HK-2 (cell line): Measurements from ENCODE around the gene KCNMA1.

Source experiments
- DNase-seq: peaks from one replicate; pipeline ENCODE4 v3.0.0-alpha.2; 2018; ENCODE audit not compliant: unreplicated experiment

KCNMA1 gene

GRCh38 chr10:77117501-77117900 is 520.1 kb downstream of the KCNMA1 start:
- no peak for DNase-seq

DNA sequence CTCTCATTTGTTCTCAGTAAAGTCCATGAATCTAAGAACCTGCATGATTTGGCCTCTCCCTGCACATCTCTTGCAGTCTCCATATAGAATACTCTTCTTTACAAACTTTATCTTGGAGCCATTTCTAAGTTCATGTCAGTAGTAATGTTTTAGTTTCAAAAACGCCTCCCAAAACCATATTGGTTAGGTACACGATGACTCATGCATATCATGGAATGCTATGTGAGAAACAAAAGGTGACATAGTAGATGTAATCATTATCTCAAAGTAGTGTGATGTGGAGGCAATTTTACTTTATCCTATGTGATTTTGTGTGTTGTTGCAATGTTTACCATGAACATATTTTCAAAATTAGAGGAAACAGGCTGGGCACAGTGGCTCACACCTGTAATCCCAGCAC is 520.7 kb downstream of the KCNMA1 start:
- no peak for DNase-seq

- DNase-seq = no peak
Measured at GRCh38 chr10:77114181-77114821, 523.3 kb downstream of the KCNMA1 start.

- peak; percentile 50 for DNase-seq
Measured at GRCh38 chr10:77111611-77112550, 525.7 kb downstream of the KCNMA1 start.

GRCh38 chr10:77110757-77111156 is 526.9 kb downstream of the KCNMA1 start:
- no peak for DNase-seq

GRCh38 chr10:77109351-77109994 is 528.1 kb downstream of the KCNMA1 start:
- no peak for DNase-seq

- no peak for DNase-seq
Measured at GRCh38 chr10:77106676-77107075, 530.9 kb downstream of the KCNMA1 start.

DNA sequence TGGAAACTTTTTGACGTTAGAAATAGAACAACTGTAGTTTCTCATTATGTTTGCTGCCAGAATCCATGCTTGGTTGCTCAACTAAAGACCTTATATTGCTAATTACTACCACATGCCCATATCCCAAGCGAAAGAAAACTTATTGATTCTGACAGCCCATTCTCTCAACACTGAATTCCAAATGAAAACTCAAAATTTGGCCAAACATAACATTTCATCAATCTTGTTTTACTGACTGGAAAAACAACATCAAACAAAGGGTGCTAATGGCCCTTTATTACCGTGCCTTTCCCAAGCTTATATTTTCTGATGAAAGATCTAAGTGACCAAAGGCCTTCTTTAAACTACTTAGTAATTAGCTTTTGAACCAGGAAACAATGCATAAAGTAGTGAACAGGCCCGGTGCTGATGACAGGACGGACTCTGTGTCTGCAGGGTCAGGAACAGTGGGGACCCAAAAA is 531.8 kb downstream of the KCNMA1 start:
- no peak for DNase-seq

DNA sequence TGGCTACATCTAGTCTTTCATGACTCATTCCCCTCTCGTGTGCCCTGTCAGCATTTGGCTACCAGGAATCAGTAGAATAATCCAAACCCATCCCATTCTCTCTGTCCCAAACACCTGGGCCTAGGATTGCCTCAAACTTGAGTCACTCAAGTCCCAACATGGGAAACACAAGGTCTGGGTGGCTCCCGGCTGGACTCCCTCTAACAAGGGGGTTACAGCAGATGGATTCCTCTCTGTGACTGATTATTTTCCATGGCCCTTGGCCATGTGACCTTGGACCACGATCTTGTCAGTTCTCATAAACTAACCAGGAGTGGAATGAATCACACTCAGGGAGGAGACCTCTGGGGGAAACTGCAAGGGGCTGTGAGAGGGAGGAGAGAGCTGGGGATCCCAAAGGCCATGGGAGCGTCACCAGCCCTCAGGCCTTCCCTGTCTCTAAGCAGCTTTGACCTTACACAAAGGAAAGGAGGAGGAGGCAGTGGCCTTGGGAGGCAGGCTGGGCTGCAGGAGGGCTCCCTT is 533.1 kb downstream of the KCNMA1 start:
- peak; percentile 27 for DNase-seq

- no peak for DNase-seq
Measured at GRCh38 chr10:77103213-77103612, 534.4 kb downstream of the KCNMA1 start.

DNA sequence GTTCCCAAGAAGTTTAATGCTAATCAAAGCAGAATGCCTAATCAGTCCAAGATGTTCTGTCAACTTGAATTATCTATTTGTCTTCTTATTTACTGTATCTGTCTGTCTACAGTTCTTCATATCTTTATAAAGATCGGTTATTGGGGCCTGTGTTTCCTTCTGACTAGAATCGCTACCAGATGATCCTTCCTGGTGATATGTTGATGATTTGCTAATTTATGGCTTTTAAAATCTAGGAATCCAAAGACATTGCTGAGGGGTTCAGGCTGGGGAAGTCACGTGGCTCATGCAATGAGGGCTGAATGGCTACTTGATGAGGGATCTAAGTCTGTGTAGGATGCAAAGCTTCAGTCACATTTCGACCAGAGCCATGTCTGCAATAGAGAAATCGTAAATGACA is 536.3 kb downstream of the KCNMA1 start:
- DNase-seq = no peak

- DNase-seq = no peak
Measured at GRCh38 chr10:77099136-77099535, 538.5 kb downstream of the KCNMA1 start.

DNA sequence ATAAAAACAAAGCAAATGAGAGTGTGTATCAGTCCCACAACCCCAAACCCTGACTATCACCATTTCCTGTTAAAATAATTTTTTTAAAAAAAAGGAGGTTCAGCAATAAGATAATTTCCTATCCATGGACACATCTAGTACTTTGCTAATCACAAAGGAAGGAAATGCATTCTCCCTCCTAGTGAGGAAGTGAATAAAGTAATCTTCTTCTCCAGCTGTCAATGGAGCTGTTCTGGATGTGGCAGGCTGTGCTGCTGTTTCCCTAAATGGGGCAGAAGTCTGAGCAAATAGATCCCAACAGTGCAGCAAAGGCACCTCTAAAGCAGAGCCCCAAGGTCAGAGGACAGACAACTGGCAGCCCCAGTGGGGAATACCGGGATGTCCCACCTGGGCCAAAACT is 540.0 kb downstream of the KCNMA1 start:
- DNase-seq = no peak

DNA sequence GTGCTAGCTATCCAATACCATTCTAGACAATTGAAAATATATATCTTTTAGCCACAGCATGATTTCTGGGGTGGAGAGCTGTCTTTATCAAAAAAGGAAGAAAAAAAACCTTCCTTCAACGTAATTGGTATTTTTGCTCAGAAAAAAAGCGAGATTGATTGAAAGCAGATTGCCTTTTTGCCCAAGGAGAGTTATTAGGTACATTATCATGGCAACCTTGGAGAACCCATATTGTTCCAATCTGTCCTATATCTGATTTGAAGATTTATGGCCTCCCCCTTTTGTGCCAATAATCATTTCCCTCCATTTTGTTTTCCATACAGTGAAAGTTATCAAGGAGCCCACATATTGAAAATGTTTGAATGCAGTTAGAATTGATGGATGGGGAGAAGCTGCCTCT is 544.5 kb downstream of the KCNMA1 start:
- DNase-seq = no peak

DNA sequence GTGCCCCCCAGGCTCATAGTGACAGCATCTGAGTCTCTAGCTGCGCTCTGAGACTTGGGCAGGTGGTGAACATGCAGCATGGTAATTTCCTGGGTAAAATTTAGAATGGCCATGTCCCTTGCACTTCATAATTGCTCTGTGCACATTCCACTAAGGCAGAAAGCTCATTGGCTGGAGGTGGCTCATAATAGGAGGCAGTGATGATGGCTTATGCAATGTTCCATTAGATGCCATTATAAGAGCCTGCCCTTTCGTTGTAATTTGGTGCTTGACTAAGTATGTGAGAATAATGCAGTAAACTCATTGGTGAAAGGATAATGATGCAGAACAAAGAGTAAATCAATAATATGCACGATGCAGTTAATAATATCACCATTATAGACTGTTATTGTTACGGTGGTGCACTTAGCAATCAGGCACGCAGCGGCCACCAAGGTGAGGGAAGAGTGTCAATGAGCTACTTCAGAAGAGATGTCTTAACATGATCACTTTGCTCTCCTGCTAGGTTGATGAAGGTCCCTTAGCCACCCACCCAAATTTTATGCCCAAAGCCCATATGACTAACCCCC is 545.9 kb downstream of the KCNMA1 start:
- DNase-seq = no peak

DNA sequence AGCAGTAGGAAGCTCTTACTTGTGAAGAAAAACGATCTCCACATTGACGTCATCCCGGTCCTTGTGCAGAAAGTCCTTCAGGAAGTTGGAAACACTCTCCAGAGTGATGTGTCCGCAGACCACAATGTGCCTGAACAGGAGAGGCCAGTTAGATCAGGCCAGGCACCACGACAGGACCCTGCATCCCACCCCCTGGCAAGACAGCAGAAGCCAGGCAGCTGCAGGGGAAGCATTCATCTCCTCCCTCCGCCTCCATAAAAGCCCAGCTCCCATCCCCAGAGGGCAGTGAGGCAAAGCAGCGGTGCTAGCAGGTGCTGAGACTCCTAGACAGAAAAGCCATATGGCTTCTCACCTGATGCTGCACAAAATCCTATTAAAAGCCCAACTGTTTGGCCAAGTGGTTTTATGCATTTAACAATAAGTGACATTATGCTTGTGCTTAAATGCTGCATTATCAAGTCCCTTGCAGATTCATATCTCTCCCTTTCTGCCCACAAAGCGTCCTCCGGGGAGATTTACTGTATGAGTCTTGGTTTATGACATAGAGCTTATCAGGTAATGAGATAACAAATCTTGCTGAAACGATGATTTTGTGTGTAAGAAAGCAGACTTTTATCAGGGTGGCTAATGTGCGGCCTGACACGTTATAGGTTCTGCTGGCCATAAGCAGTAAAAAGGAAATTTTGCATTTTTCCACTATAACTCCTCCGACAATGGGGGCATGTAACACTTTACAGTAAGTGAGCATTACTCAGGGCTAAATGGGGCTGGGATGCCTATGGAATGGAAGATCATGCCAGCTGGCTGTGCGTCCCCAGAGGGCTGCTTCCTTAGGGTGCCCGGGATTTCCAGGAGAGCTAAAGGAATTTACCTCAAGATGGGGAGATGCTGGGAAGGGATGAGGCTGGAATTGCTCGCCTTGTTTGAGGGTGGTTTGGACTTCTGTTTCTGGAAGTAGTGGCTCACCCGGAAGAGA is 546.9 kb downstream of the KCNMA1 start:
- DNase-seq = no peak

GRCh38 chr10:77087366-77087765 is 550.2 kb downstream of the KCNMA1 start:
- no peak for DNase-seq

DNA sequence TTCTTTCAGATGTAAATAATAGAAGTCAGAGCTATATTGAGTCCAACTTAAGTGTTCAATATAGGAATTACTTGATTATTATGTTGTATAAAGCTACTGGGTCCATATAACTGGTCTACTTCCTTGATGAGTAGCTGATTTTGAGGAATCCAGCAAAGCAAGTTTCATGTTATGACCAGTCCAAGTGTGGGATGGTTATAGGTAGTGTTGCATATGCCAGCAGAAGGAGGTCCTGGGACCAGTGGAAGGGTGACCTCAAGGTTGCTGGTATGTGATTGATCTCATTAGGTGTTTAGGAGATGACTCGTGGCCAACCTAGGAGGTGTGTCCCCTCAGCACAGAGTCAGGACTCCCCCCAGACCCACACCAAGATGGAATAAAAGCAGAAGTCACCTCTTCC is 551.5 kb downstream of the KCNMA1 start:
- DNase-seq = no peak

DNA sequence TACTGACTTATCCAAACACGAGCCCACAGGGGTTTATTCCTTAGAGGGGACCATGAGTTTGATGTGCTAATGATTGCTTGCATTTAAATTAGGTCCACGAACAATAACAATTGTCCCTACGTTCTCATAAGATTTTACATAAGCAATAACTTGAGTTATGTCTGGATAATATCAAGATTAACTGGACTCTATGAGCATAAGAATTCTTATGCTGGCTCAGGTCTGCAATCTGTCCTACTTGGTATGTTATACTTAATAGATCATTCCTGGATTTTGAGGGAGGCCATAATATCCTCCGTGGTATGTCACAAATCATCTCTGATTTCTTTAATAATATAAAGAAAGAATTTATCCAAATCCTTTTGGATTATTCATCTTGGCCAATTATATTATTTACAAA is 552.3 kb downstream of the KCNMA1 start:
- no peak for DNase-seq

DNA sequence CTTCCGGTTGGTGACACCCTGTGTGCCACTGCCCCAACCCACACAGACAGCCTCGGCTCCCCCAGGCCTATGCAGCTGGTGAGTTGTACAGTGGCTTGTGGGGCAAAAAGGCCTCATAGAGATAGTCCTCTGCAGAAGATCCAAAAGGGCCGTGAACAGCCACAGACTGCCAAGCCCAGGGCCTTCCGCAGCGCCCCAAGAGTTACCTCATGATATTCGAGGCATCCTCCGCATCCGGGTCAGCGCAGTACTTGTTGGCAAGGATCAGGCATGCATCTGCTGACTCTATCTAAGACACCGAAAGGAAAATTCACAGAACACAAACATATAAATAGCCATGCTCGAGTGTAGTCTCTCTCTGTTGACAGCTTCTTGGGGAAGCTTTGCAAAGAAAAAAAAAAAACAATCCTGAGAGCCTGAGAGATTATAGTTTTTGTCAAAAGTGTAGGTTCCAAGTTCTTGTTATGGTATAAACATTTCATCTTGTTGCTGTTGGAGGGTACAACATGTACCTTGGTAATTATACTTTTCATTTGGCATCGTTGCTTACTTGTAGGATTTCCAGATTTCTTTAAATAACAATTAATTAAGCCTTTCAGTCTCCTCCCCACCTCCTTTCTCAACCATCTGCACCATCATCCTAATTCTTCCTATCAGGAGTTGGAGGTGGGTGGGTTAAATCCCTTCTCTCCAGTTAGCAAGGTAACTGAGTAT is 553.0 kb downstream of the KCNMA1 start:
- no peak for DNase-seq
